ENCODE data around the gene C17orf75.
A peak's percentile ranks its signal among the peaks of the same experiment; 100 is the strongest.

C17orf75 gene

DNA sequence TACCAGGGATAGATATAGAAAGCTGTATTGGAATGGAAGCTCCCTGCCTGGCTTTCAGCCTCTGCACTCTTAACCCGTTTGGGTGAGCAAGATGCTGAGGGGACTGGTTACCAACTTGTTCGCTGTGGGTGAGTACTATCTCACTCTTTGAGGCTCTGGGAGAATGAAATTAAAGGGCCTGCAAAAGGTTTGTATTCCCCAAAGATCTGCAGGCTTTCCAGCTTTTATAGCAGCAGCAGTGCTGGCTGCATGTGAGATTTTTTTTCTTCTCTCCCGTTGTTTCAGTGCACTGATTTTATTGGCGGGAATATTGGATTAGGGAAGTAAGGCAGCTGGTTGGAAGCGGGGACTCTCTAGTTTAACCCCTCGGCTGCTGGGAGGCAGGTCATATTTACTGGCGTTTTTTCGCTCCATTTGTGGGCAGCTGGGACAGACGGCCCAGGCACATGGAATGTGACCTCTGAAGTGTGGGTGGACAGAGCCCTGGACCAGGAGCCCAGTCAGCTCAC is 30.9 kb downstream of the C17orf75 start:
- Histone ChIP-seq H4K20me1 (no peaks in the 10 kb centered on the region), H3K27ac (no peak overlapping the region), H3K4me3 (no peak overlapping the region), H3K4me2 (no peak overlapping the region), H3K4me1 (peaks cover 10% of the 10 kb centered on the region), H3K9ac (no peak overlapping the region), H3K9me3 (no peaks in the 10 kb centered on the region), H3K36me3 (no peaks in the 10 kb centered on the region), H3K27me3 (no peaks in the 10 kb centered on the region)
- TF ChIP-seq Cebpa-rat (IDR thresholded peaks at IDR 0.05): no peak

DNA sequence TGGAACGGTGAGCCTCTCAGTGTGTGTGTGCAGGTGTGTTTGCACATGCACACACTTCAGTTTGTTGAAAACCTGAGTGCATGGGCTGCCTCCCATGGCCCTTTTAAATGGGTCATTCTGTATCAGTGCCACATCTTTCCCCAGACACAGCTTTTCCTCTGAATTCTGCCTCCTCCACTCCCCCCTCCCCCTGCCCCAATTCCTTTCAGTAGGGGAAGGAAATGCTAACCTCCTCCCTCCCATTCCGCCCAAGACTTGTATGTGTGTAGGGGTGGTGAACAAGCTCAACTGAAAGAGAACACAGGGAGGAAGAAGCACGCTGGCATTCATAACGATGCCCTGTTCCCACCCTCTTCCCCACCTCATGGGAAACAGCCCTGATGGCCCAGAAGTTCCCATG is 34.3 kb downstream of the C17orf75 start:
- Histone ChIP-seq H3K27ac (no peak overlapping the region), H4K20me1 (no peaks in the 10 kb centered on the region), H3K27me3 (no peaks in the 10 kb centered on the region), H3K9ac (no peak overlapping the region), H3K36me3 (no peaks in the 10 kb centered on the region), H3K4me1 (peaks cover 20% of the 10 kb centered on the region), H3K9me3 (no peaks in the 10 kb centered on the region), H3K4me3 (no peak overlapping the region), H3K4me2 (peak overlapping the region; percentile 13; the same call in 1 of the 2 replicates)
- no peak for TF ChIP-seq Cebpa-rat (IDR thresholded peaks at IDR 0.05)

DNA sequence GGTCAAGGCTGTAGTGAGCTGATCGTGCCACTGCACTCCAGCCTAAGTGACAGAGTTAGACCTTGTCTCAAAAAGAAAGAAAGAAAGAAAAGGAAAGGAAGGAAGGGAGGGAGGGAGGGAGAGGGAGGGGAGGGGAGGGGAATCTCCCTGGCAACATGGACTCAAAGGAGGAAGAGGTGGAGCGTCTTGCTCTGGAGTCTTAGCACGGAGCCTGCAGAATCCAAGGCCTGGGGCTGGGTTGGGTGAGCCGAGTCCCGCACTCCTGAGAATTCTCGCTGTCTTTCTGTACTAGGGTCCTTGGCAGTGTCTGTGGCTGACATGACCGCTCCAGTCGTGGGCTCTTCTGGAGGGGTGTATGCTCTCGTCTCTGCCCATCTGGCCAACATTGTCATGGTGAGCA is 36.9 kb downstream of the C17orf75 start:
- H3K9ac ChIP-seq: no peak overlapping the region
- no peak overlapping the region for H3K4me3 ChIP-seq
- no peaks in the 10 kb centered on the region for H3K9me3 ChIP-seq
- peaks cover 20% of the 10 kb centered on the region for H3K4me1 ChIP-seq
- no peak for TF ChIP-seq Cebpa-rat (IDR thresholded peaks at IDR 0.05)
- H3K27me3 ChIP-seq: no peaks in the 10 kb centered on the region
- H3K4me2 ChIP-seq: no peak overlapping the region
- H3K36me3 ChIP-seq: no peaks in the 10 kb centered on the region
- no peaks in the 10 kb centered on the region for H4K20me1 ChIP-seq
- no peak overlapping the region for H3K27ac ChIP-seq

DNA sequence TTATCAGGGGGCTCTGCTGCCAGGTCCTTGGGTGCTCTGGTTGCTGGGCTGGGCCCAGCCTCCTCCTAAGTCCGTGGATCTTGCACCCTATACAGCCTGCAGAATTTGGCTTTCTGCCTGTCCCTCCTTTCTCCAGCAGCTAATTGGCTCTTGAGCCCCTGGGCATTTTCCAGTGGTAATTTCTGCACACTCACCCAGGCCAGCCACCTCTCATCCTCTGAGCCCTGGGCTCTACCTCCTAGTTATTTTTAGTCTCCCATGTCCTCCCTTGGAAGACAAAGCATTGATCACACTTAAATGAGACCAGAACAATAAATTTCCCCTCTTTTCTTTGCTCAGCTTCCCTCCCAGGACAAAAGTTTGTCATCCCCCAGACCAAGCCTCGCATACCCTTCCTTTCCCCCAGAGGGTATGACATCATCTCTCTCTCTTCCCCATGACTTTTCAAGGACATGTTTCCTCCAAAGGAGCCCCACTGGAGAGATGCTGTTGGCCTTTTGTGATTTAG is 38.1 kb downstream of the C17orf75 start:
- no peak overlapping the region for H3K27ac ChIP-seq
- peaks cover 24% of the 10 kb centered on the region for H3K4me1 ChIP-seq
- no peak overlapping the region for H3K4me3 ChIP-seq
- TF ChIP-seq Cebpa-rat (IDR thresholded peaks at IDR 0.05): no peak
- H3K27me3 ChIP-seq: no peaks in the 10 kb centered on the region
- H4K20me1 ChIP-seq: no peaks in the 10 kb centered on the region
- no peaks in the 10 kb centered on the region for H3K9me3 ChIP-seq
- no peak overlapping the region for H3K9ac ChIP-seq
- no peak overlapping the region for H3K4me2 ChIP-seq
- no peaks in the 10 kb centered on the region for H3K36me3 ChIP-seq

DNA sequence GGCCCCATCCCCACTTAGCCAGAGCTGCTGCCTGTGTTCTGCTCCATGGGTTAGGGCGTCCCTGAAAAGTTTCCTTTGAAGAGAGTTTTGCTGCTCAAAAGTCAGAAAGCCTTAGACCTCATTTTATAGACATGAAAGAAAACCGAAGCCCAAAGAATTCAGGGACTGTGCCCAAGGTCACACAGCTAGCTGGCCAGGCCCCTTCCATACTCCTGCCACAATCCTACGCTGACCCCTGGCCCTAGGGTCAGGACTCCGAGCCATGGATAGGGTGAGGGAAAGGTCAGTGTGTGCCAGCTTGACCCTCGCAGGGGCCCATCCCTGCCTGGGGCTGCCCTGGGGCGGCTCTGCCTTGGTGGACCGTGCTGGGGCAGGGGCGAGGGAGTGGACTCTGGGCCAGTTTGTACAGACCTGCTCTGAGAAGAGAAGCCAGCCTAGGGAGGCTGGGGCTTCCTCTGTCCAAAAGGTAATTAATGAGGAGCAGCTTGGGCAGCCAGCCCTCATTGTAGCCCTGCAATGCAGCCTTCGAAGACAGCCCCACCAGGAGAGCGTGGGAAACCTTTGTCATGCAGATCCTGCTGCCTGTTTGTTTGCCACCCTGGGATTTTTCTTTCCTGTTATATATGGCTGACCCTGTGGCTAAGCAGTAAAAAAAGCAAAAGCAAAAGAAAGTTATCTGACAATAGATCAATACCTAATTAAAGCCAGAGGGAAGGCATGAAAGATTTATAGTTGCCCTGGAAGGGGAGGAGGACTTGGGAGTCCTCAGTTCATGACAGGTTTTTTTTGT is 38.9 kb downstream of the C17orf75 start:
- no peak overlapping the region for H3K4me3 ChIP-seq
- no peak overlapping the region for H3K4me2 ChIP-seq
- H3K36me3 ChIP-seq: no peaks in the 10 kb centered on the region
- H3K9ac ChIP-seq: no peak overlapping the region
- H3K27me3 ChIP-seq: no peaks in the 10 kb centered on the region
- no peaks in the 10 kb centered on the region for H3K9me3 ChIP-seq
- no peak overlapping the region for H3K27ac ChIP-seq
- H3K4me1 ChIP-seq: peaks cover 27% of the 10 kb centered on the region
- H4K20me1 ChIP-seq: no peaks in the 10 kb centered on the region
- no peak for TF ChIP-seq Cebpa-rat (IDR thresholded peaks at IDR 0.05)

DNA sequence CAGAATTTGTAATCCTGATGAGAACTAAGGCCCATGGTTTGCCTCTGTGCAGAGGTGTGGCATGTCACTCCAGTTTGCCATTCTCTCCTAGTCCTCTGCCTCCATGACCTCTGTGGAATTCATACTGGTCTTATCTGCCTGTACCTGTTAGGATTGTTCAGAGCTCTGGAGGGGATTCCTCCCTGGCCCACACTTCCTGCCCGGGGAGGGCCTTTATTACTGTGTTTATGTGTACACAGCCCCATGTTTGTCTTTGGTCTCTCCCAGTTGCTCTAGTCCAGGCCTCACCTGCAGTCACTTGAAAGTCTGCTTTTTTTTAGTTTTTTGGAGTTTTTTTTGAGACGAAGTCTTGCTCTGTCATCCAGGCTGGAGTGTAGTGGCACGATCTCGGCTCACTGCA is 39.9 kb downstream of the C17orf75 start:
- H3K27ac ChIP-seq: no peak overlapping the region
- H4K20me1 ChIP-seq: no peaks in the 10 kb centered on the region
- H3K9me3 ChIP-seq: no peaks in the 10 kb centered on the region
- no peaks in the 10 kb centered on the region for H3K27me3 ChIP-seq
- H3K36me3 ChIP-seq: no peaks in the 10 kb centered on the region
- H3K4me1 ChIP-seq: peaks cover 19% of the 10 kb centered on the region
- no peak overlapping the region for H3K4me3 ChIP-seq
- no peak for TF ChIP-seq Cebpa-rat (IDR thresholded peaks at IDR 0.05)
- H3K4me2 ChIP-seq: no peak overlapping the region
- no peak overlapping the region for H3K9ac ChIP-seq

DNA sequence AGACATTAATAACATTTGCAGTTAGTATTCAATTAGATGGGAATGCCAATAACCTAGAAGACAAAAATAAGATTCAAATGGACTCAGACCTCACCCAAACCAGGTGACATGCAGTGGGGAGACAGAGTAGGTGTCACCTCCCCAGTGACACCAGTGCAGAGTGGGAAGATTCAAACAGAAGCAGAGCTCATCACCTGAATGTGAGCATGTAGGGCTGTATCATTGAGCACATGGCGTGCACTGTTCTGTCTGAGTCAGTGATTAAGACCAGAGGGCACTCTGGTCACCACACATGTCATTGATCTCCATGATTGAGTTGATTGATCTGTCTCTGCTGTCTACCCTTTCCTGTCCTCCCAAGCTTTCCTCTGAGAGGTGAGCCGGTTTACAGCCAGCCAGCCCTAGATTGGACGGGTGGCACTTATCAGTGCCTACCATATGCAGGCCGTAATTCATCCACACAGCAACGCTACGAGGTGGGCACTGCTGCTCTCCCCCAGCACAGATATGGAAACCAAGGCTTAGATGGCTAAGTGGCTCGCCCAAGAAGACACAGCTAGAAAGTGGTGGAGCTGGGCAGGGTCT is 42.3 kb downstream of the C17orf75 start:
- H3K9ac ChIP-seq: no peak overlapping the region
- H3K4me2 ChIP-seq: no peak overlapping the region
- H3K27ac ChIP-seq: no peak overlapping the region
- no peaks in the 10 kb centered on the region for H3K36me3 ChIP-seq
- no peaks in the 10 kb centered on the region for H3K27me3 ChIP-seq
- no peak for TF ChIP-seq Cebpa-rat (IDR thresholded peaks at IDR 0.05)
- H4K20me1 ChIP-seq: no peaks in the 10 kb centered on the region
- H3K9me3 ChIP-seq: no peaks in the 10 kb centered on the region
- peaks cover 19% of the 10 kb centered on the region for H3K4me1 ChIP-seq
- H3K4me3 ChIP-seq: no peak overlapping the region

DNA sequence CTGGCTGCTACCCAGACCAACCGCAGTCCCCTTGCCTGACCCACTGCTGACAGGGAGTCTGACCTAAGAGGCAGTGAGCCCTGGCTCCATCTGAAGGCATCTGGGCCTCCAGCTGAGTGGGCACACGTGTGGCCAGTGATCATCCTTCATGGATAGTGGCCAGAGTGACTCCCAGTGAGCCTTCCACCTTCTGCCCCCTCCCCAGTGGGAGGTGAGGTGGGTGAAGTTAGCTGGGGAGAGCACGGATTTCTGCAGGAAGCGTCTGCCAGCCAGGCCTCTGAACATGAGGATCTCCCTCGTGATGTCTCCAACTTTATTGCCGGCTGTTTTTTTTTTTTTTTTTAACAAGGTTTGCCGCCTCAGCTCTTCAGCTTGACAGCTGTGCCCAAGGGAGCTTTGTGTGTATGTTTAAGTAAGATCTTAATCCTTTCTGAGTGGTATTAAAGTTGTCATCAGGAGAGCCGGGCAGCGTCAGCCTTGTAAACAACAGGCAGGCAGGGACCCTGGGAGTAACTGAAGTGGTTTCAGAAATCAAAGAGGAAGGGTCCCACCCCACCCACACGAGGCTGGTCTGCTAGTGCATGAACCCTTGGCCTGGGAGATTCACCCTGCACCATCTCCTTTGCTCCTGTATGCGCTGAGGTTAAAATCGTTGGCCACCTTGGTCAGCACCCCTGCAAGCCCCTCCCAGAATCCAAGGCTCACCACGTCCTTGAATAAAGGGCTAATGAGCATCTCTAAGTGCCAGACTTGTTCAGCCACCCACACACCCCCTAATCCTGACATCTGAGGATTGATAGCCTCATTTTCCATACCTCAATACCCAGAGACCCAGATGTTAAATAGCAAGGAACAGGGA is 43.0 kb downstream of the C17orf75 start:
- H3K36me3 ChIP-seq: no peaks in the 10 kb centered on the region
- H3K4me2 ChIP-seq: peak overlapping the region; percentile 18
- no peaks in the 10 kb centered on the region for H3K27me3 ChIP-seq
- H3K27ac ChIP-seq: no peak overlapping the region
- no peaks in the 10 kb centered on the region for H4K20me1 ChIP-seq
- H3K4me3 ChIP-seq: no peak overlapping the region
- peaks cover 20% of the 10 kb centered on the region for H3K4me1 ChIP-seq
- no peaks in the 10 kb centered on the region for H3K9me3 ChIP-seq
- no peak for TF ChIP-seq Cebpa-rat (IDR thresholded peaks at IDR 0.05)
- H3K9ac ChIP-seq: no peak overlapping the region

DNA sequence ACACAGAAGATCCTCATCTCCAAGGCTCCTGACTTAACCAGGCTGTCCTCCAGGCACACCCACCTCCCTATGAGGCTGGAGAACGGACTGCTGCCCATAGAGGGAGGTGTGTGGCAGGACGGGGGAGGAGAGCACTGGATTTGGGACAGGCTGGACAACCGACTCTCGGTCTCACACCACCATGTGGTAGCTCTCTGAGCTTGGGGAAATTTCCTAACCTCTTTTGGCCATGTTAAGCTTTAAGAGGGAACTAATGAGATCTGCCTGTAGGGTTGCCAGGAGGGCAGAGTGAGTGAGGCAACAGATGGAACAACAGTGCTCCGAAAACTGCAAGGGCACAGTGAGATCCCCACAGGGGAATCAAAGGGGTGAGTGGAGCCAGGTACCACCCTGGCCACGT is 43.7 kb downstream of the C17orf75 start:
- no peaks in the 10 kb centered on the region for H3K27me3 ChIP-seq
- no peaks in the 10 kb centered on the region for H3K36me3 ChIP-seq
- H4K20me1 ChIP-seq: no peaks in the 10 kb centered on the region
- TF ChIP-seq Cebpa-rat (IDR thresholded peaks at IDR 0.05): no peak
- H3K4me3 ChIP-seq: no peak overlapping the region
- H3K9ac ChIP-seq: no peak overlapping the region
- peaks cover 22% of the 10 kb centered on the region for H3K4me1 ChIP-seq
- no peaks in the 10 kb centered on the region for H3K9me3 ChIP-seq
- no peak overlapping the region for H3K27ac ChIP-seq
- peak overlapping the region; percentile 18; the same call in 1 of the 2 replicates for H3K4me2 ChIP-seq
